HFF-Myc (cell line): ENCODE data around the gene CCDC86.

ENCODE experiments used
- DNase-seq: peaks from one replicate; pipeline ENCODE4 v3.0.0-alpha.2; 2011; ENCODE audit warnings: low read depth; ENCODE audit errors: extremely low read depth
- H3K4me3 ChIP-seq: replicated peaks from 2 replicates; pipeline ENCODE4 v1.5.1; 2011; ENCODE audit warnings: low read depth, mild to moderate bottlenecking, control low read depth, low read length
- CTCF ChIP-seq: IDR thresholded peaks from 2 replicates; pipeline ENCODE4 v1.5.1; 2012; ENCODE audit warnings: mild to moderate bottlenecking, low read depth, low read length, control low read depth; ENCODE audit errors: missing control alignments

The CCDC86 gene

GRCh38 chr11:60864856-60865513 lies 23.1 kb downstream of the CCDC86 start:
- H3K4me3 ChIP-seq = no peak overlapping the region
- no peak for TF ChIP-seq CTCF
- DNase-seq = no peak

GRCh38 chr11:60866911-60867870 lies 25.3 kb downstream of the CCDC86 start, which contains the start of gene ZP1:
Gene ZP1, plus strand, starts transcription at chr11:60867542. Its CDS starts 20 bp downstream, at chr11:60867562.
- no peak for TF ChIP-seq CTCF
- DNase-seq = no peak

GRCh38 chr11:60867871-60868681 lies 26.2 kb downstream of the CCDC86 start:
- H3K4me3 ChIP-seq = no peak overlapping the region
- no peak for TF ChIP-seq CTCF
- no peak for DNase-seq

More at GRCh38 chr11:60866911-60867870, 25.3 kb downstream of the CCDC86 start, which contains the start of gene ZP1:
- no peak within 1 kb of the TSS for H3K4me3 ChIP-seq

GRCh38 chr11:60868682-60869450 lies 27.0 kb downstream of the CCDC86 start:
- H3K4me3 ChIP-seq = no peak overlapping the region
- TF ChIP-seq CTCF = no peak

GRCh38 chr11:60869451-60869825 lies 27.5 kb downstream of the CCDC86 start:
- no peak for TF ChIP-seq CTCF
- H3K4me3 ChIP-seq = no peak overlapping the region
- no peak for DNase-seq

More at GRCh38 chr11:60868682-60869450, 27.0 kb downstream of the CCDC86 start:
- no peak for DNase-seq

- no peak for TF ChIP-seq CTCF
- no peak for DNase-seq
- no peak overlapping the region for H3K4me3 ChIP-seq
Measured at GRCh38 chr11:60870276-60870675, 28.4 kb downstream of the CCDC86 start.
